HG02610 (cell line): Measurements from ENCODE around the gene CHN1.

Experiments
- ATAC-seq: cut with Tn5 transposase; IDR thresholded peaks from one replicate; pipeline ENCODE4 v1.9.1; 2021; ENCODE audit warnings: mild to moderate bottlenecking, moderate library complexity; ENCODE audit not compliant: unreplicated experiment

CHN1 gene

GRCh38 chr2:174833737-174834136 is 171.4 kb downstream of the CHN1 start:
- ATAC-seq, result no peak

DNA sequence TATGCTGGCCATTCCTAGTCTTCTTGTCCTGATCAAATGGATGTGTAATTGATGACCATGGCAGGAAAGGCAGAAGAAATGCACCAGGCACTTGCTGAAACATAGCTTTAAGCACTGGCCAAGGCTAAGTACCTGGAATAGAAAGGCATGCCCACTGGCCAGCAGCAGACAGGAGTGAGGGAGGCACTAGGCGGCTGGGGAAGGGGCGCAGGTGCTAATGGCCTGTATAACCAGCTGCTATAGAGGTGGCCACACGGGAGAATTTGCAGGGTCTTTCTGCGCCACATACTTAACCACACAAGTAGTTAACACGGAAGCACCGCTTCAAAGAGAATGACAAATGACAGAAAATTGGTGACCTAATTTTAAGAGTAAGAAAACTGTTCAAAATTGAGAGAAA is 174.6 kb downstream of the CHN1 start:
- no peak for ATAC-seq

- ATAC-seq, result no peak
Measured at GRCh38 chr2:174829550-174829949, 175.6 kb downstream of the CHN1 start.

GRCh38 chr2:174827371-174828369 is 177.5 kb downstream of the CHN1 start:
- ATAC-seq, result no peak

DNA sequence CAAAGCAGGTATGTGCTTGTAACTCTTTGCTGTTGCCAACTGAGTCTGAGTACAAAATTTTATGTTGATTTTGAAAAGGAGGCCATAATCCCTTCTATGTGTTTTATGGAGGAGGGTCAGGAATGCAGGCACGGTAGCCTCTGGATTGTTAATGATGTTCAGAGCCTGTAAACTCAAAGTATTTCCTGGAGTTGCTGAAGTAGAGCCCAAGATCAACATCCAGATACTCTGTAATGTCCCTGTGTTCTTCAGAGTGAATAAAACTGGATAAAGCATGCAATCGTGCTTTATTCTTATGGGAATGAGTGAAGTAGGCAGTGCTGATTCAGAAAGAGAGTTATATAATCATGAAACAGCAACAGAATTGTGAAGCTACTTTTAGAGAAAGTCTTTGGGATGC is 179.1 kb downstream of the CHN1 start:
- no peak for ATAC-seq

DNA sequence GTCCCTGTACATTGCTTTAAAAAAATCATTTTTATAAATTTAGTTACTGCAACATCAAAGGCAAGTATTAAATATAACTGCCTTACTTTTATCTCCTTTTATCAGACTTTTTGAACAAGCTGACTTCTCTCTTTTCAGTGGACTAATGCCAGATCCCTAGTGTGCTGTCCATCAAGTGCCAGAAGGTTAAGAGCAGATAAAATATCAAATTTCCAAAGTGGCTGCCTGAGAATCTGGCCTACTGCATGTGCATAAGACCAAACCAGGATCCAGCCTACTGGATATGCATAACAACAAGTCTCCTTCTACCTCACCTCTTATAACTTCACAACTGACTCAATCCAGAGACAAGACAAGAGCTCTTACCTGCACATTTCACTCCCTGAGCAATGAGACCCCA is 181.1 kb downstream of the CHN1 start:
- no peak for ATAC-seq

GRCh38 chr2:174821628-174822027 is 183.6 kb downstream of the CHN1 start:
- no peak for ATAC-seq

GRCh38 chr2:174820361-174820760 is 184.8 kb downstream of the CHN1 start:
- no peak for ATAC-seq

DNA sequence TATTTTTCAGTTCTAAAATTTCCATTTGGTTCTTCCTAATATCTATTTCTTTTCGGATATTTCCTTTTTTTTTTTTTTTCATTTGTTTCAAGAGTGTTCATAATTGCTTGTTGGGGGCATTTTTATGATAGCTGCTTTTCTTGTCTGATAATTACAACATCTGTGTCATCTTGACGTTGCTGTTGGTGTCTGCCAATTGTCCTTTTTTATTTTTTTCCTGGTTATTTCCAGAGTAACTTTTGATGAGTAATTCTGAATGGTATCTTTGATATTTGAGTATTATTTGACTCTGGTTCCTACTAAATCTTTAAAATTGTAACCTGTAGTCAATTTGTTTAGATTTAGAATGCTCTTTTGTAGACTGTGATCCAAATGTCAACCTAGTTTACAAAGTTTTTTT is 189.7 kb downstream of the CHN1 start:
- ATAC-seq, result no peak

GRCh38 chr2:174812037-174812436 is 193.1 kb downstream of the CHN1 start:
- ATAC-seq, result no peak

DNA sequence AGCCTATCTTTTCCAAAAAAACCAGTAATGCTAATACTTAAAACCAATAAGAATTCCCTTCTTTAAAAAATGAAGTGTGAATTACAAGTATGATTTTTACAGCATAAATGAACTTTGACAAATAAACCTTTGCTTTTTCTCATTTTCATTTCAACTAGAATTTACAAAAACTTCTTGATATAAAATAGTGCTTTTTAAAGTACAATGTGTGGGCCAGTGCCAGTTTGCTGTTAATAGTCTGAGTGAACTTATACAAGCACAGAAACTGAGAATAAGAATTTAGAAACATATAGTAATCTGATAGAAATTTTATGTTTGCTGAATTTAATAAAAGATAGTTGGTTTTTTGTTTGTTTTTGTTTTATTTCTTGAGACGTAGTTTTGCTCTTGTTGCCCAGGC is 197.2 kb downstream of the CHN1 start:
- no peak for ATAC-seq

DNA sequence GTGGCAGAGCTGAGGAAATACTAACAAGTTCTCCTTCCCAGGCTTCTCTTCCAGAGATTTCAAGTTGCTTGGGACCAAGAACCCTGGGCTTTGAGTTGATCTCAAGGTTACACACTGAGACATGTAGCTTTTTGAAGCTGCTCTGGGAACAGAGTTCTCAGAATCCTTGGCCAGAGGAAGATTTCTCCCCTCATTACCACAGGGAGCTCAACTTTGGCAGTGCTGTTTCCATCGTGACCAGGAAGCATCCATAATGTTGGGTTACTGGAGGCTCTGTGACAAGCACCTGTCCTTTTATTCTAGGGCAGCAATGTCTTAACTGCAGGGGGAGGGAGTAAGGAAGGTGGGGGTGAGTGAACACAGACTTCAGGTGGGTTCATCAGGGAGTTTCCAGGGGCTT is 199.4 kb downstream of the CHN1 start:
- ATAC-seq, result no peak

- ATAC-seq, result no peak
Measured at GRCh38 chr2:174802459-174802858, 202.7 kb downstream of the CHN1 start.

- ATAC-seq, result no peak
Measured at GRCh38 chr2:174800436-174801205, 204.6 kb downstream of the CHN1 start.

DNA sequence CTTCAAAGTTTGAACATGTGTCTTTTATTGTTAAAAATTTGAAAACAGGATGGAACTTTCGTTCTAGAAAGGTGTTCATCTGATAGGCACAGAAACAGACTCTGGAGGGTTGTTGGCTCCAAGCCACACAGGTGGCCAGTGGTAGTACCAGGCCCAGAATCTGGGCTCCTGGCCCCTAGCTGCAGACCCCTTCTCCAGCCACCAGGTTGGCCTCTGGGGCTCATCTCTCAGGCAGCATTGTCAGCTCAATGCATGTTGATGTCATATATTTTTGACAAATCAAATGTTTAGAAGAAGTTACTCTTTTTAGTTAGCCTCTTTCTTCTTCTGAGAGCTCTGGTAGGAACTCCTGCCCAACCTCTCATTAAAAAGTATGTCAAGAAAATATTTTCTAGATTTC is 206.4 kb downstream of the CHN1 start:
- no peak for ATAC-seq

DNA sequence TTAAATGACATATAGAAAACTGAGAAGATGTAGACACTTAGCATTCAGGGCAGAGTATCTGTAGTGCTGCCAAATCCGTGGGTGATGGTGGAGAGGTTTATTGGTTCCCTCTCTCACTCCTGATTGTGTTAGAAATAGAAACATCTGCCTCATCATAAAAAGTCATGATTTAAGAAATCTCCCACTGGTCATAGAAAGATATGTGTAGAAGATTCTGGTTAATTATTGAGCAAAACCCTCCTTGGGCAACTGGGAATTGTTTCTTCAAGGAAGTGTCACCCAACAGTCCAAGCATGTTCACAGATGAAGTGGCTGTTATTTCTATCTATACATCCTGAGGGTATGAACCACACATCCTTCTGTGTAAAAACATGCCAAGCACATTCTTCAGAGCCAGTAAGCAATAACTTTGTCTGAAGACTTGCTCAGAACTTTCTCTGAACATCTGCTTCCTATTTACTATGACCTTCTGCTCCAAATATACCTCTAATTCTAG is 207.4 kb downstream of the CHN1 start:
- no peak for ATAC-seq

DNA sequence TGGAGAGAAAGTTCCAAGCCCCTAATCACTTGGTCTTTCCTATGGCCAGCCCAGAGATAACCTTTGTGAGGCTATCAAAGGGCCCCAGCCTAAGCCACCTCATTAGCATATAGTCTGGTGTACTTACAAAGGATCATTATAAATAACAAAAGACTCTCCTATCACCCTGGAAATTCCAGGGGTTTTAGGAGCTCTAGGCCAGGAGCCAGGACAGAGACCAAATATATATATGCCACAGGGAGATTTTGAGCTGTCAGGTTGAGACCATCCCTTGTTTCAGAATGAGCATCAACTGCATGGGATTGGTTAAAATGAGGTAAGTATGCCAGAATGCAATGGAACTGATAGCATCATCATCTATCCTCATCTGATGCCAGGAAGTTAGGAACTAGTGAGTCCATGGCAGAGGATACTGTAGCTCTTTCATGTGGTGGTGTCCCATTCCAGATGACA is 208.8 kb downstream of the CHN1 start:
- no peak for ATAC-seq

DNA sequence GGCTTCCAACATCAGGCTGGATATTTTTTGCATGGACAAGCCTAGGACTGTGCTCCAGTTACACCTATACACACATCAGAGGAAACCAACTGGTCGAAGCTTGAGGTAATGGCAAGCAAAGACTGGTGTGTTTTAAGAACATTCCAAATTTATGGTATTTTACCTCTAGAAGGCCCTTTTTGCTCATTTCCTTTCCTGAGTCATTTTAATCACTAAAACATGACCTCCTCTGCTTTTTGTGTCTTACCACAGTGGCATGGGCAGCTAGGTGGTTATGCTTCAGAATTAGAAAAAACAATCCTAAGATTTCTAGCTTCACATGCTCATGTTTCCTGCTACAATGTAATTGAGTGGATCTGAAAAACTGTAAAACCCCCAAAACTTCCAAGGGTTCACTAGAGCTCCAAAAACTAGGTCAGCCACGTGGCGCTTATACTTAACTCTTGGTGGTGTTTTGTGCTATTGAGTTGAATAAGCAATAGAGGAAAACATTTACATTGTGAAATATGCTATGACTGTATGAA is 210.3 kb downstream of the CHN1 start:
- ATAC-seq, result no peak

- ATAC-seq, result no peak
Measured at GRCh38 chr2:174792309-174793025, 212.7 kb downstream of the CHN1 start.

DNA sequence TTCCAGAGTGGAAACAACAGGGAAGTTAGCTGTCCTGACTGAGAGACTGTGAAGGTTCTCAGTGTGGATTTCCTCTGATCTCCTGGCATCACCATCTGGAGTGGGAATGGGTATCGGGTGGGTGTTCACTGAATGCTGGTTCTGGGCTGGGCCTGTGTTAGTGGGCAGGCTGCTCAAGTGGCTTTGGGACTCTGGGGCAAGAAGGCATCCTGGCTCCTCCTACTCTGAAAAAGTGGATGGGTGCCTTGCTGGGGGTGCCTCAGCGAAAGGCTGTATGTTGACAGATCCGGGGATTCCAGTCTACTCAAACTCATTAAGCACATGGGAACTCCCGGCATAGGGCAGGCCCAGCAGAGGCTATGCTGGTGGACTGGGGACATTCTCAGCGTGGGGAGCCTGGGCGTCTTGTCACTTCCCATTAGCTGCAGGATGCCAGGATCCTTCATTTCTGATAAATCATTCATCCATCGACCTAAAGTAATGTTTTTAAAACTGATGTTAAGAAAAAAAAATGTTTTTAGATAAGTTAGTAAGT is 213.4 kb downstream of the CHN1 start:
- ATAC-seq, result no peak

- no peak for ATAC-seq
Measured at GRCh38 chr2:174791020-174791419, 214.2 kb downstream of the CHN1 start.
